T-helper 22 cell (primary cell): ENCODE data around the gene MS4A6E.
"Not testable (repeated sequence)": the region's sequence is repeated elsewhere in the genome, so short reads cannot be mapped to it uniquely, and the experiment has no call there.

Experiments
- DNase-seq: peaks from one replicate; pipeline ENCODE4 v3.0.0-alpha.2; 2020; ENCODE audit warnings: low read depth

Gene MS4A6E, protein sequence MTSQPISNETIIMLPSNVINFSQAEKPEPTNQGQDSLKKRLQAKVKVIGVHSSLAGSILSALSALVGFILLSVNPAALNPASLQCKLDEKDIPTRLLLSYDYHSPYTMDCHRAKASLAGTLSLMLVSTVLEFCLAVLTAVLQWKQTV

DNA sequence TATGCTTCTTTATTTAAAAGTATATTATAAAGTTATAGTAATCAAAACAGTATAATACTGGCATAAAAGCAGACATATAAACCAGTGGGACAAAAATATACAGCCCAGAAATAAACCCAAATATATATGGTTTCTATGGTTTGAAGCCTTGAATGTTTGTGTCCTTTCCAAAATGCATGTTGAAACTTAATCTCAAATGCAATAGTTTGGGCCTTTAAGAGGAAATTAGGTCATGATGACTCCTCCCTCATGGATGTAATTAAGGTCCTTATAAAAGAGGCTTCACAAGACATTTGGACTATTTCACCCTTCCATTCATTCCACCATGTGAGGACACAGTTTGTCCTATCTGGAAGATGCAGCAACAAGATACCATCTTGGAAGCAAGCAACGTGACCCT lies at the start of gene MS4A6E:
Gene MS4A6E, plus strand, starts transcription at position 301 of the 400 bp plus-strand sequence. CDS start 7,641 bp downstream, outside the sequence.
- DNase-seq, result no peak

DNA sequence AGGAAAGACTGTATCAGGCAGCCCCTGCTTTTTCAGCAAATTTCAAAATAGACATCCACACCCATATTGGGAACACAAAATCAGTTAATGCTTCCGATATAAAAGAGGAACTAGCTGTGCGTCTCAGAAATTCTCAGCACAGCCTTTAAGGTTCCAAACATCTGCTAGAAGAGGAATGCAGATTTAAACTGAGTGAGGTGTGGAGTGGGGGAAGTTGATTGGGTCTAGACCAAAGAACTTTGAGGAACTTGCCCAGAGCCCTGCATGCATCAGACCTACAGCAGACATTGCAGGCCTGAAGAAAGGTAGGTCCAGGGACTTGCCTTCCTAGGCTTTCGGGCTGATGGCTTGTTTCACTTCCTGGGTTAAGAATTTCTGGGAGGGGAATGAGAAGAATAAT lies 46.6 kb upstream of the MS4A6E start, which contains the start of gene MS4A4A:
Gene MS4A4A, plus strand, starts transcription at position 255 of the 400 bp plus-strand sequence. Its CDS starts 10 bp downstream, at position 265.
- DNase-seq, result no peak

DNA sequence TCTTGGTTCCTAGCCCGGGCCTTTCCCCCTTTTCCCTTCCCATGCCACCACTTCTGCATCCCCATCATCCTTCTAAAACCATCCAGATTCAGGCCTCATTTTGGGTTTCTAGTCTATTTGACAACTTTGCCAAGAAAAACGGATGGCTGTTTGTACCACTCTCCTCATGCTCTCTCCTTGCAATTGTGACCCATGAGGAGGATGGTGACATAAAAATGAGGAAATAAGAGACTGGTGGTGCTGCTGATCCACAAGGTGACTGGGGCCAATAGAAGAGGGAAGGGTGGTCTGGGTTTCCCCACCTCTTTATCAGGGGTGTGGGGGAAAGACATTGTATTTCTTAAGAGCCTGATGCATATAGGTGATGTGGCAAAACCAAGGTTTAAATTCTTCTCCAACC lies 45.6 kb upstream of the MS4A6E start:
- no peak for DNase-seq

DNA sequence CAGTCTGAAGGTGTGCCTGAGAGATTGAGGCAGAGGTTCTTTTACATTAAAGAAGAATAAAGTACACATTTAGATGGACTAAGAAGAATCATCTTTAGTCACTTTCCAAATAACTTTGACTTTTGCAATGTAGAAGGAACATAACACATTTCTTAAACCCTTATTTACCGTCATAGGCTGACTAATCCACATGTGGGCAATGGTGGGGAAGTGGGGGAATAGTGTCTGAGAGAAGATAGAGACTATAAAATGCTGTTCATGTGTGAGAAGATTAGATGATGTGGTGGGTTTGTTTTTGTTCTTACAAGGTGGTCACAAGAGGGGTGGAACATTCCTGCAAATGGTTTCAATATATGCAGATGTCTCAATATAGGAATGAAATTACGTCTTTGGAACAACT lies 44.8 kb upstream of the MS4A6E start:
- no peak for DNase-seq

DNA sequence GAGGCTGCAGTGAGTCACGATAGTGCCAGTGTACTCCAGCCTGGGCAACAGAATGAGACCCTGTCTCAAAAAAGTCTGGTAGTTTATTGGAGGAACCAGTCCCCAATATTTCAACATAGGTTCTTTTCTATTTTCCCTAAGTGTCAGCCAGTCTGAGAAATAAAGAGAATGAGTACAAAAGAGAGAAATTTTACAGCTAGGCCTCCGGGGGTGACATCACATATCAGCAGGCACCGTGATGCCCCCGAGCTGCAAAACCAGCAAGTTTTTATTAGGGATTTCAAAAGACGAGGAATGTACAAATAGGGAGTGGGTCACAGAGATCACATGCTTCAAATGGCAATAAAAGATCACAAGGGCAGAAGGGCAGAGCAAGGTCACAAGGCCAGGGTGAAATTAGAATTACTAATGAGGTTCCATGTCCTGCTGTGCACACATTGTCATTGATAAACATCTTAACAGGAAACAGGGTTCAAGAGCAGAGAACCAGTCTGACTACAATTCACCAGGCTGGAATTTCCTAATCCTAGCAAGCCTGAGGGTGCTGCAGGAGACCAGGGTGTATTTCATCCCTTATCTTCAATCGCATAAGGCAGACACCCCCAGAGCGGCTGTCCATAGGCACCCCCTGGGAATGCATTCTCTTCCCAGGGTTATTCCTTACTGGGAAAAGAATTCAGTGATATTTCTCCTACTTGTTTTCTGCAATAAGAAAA lies 41.5 kb upstream of the MS4A6E start:
- not testable (repeated sequence) for DNase-seq

DNA sequence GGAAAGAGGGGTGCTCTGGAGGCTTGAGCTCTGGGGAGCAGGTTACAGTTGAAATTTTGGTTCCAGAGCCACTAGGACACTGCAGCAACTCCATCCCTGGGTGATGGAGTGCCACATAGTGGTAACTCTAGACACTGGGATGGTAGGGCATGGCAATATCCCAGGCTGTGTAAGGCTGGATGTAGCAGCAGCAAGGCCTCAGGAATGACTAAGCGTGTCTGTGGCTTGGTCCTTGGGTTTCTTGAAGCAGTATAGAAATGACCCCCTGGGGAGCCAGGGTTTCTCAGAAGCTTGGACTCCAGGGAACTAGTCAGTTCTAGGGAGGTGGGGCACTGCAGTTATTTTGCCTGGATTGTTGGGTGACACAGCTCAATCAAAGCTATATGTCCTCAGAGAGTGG lies 38.5 kb upstream of the MS4A6E start:
- DNase-seq, result no peak

DNA sequence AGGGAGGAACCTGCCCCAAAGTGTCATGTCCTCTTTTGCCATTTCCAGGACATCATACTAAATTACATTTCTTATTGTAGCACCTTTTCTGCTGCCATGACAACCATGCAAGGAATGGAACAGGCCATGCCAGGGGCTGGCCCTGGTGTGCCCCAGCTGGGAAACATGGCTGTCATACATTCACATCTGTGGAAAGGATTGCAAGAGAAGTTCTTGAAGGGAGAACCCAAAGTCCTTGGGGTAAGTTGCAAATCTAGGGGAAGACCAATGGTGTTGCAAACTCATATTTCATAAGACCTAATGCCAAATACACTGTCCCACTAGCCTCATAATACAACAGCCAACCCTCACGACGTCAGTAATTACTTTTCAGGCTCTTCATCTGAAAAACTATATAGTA lies 34.9 kb upstream of the MS4A6E start:
- DNase-seq, result no peak

DNA sequence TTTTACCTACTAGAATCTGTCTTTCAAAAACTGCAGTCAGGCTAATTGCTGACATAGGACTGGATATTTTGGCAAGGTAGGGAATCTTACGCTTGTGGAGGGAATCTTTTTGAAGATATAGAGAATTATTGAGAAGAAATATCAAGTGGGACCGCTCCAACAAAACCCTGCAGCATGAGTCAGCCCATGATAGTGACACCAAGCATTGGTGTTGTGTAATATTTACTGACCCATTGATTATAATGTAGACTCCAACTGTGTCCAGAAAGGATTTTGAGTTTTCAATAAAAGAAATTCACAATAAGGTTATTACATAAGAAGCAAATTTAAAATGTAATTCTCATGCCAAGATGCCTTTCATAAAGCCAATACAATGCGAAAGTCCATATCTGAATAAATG lies 25.9 kb upstream of the MS4A6E start:
- DNase-seq, result no peak

DNA sequence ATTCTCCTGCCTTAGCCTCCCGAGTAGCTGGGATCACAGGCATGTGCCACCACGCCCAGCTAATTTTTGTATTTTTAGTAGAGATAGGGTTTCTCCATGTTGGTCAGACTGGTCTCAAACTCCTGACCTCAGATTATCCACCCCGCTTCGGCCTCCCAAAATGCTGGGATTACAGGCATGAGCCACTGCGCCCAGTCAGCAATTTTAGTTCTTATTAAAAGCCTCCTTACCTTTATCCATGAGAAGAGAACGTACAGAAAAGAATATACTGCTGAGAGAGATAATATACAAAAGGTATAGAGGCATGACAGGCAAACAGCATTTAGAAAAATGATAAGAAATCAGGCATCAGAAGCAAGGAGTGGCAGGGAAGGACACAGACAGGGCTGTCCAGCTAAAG lies 25.2 kb upstream of the MS4A6E start:
- not testable (repeated sequence) for DNase-seq

DNA sequence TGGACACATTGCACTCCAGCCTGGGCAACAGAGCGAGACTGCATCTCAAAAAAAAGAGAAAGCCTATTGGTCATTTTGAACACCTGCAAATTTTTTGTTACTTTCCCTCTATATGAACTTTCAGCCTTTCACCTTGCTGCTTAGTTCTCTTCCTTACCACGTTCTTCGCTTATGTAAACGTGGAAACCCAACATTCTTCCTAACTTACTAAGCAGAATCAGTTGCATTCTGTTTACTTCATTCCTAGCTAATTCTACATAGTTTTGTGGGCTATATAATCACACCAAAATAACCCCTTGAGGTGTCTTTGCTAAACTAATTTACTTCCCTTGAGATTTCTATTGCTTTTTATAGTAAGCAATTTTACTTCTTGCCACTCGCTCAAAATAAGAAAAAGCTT lies 23.4 kb upstream of the MS4A6E start:
- DNase-seq, result no peak

DNA sequence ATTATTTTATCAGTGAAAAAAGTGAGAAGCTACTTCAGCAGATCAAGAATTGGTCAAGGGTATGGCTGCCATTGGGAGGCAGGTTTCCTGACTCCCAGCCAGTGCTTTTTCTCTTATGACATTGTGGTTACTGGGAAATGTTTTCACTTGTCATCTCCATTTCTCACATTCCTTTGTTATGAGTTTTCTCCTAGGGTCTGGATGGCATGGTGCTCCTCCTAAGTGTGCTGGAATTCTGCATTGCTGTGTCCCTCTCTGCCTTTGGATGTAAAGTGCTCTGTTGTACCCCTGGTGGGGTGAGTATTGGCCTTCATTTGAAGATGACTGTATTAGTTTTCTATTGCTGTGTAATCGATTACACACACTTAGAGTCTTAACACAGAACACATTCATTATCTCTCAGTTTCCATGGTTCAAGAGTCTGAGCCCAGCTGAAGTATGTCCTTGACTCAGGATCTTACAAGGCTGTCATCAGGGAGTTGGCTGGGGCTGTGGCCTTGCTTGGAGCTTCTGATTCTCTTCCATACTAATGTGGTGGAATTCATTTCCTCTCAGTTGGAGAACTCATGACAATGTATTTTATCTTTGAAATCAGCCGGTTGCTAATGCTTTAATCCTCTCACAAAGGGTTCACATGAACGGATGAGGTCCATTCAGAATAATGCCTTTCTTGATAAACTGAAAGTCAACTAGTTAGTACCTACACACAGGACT lies 21.0 kb upstream of the MS4A6E start:
- no peak for DNase-seq

DNA sequence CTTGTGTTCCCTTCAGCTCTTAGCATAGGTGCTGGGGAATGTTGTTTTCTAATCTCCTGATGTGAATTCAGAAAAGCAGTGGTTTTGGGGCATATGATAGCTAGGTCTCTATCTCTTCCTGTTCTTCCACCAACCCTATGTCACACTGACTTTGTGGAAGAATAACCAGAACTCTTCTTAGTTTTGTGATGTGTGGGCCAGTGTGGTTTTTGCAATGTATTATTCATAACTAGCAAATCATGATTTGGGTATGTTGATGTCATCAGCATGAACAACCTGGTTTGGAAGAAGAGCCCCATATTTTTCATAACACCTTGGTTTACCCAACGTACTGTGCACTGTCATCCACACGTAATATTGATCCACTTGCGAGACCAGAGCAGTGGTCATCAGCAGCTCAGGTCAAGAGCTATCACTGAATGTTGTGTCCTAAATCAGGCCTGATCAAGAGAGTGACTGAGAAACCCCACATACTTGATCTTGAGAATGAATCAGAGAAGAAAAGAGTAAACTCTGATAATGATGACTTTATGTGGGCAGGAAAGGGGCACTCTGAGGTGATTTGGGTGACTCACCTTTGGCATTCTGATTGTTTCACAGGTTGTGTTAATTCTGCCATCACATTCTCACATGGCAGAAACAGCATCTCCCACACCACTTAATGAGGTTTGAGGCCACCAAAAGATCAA lies 19.4 kb upstream of the MS4A6E start:
- no peak for DNase-seq

DNA sequence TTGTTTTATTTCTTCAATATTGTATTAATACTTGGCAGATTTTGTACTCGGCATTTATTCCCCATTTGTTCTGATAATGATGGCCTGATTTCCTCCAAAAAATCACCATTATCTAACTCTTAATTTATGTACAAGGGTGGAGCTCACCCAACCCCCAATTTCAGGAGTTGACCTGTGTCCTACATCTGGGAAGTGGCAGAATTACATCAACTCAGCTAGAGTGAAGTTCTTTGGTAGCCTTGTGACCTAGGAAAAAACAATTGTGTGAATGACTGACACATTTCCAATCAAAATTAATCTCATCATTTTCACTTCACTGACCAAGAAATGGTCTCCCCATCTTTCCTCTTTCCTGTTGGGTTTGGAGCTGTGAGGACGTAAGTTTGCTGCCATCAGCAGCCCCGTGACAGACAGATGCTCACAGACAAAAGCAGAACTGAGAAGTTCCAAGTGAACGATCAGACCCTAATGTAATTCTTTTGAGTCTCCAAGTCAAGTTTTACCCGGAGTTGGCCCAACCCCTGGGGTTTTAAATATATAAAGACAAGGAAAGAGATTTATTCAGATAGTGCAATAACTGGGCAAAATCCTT lies 16.6 kb upstream of the MS4A6E start:
- DNase-seq, result no peak

DNA sequence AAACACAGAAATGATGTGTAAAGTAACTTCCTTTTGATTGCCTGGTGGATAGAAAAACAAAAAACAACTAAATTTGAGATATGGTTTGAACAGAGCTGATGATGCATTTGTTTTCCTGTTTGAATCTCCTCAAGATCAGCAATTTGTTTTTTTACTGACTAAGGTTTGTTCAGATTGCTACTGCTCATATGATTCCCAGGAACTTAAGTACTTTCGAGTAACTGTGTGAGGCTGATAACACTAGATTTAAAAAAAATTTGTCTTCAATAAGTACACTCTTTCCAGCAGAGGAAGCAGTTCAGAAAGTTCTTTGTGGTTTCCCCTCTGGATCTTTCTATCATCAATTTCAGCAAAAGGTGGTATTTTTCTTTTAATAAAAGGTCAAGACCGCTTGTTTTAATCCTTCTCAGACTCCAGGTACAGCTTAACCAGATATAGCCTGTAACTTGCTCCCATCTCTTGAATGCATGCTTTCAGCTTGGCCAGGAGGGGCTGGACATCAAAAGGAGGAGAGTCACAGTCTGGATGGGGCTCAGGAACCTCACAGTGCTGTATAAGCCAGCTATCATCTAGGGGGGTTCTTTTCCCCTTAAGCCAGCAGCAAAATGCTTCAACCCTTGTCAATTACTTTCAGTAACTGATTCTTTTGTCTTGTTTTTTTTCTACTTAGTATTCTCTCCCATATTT lies 12.3 kb upstream of the MS4A6E start:
- no peak for DNase-seq

DNA sequence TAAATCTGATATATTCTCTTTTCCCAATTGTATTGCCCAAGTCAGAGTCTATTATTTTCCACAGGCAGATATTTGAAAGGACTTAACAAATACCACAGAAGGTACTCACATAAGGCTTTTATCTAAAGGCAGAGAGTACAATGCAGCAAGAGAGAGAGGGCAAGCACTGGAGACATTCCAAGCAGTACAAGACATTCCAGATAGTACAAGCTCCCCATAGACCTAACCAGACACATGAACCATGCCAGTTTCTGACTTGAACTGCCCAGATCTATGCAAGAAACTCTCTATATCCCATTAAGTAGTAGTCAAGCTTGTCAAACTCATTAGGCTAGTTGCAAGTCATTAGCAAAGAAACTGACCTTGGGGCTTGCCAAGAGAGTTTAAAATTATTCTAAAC lies 11.2 kb upstream of the MS4A6E start:
- DNase-seq, result no peak

DNA sequence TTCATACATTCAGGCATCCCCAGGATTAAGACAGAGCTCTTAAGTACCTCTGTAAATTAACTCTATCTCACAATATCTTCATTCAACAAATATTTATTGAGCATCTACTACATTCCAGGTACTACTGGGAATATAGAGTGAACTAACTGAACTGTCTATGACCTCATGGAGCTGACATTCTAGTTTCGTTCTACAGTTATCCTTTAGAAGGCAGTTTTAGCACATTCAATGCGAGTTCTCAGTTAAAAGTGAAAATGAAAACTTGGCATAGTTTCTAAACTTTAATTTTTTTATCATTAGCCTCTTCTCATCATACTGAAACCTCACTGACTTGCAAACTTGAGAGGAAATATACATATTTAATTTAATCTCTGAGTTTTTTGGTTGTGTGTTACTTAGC lies 10.7 kb upstream of the MS4A6E start:
- no peak for DNase-seq

DNA sequence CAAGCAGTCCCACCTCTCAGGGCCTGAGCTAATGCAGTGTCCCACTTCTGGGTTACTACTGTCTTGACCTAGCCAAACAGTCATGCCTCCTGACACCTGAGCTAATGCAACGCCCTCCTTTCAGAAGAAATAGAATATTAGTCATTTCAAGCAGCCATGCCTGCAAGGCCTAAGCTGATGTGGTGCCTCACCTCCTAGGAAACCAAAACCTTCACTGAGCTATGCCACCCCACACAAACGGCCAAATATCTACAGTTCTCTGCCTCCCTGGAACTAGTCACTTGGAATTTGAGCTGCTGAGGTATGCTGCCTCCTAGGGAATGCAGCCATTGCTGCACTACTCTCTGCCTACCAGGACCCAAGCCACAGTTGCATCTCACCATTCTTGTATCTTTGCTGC lies 8.3 kb upstream of the MS4A6E start:
- DNase-seq, result no peak

DNA sequence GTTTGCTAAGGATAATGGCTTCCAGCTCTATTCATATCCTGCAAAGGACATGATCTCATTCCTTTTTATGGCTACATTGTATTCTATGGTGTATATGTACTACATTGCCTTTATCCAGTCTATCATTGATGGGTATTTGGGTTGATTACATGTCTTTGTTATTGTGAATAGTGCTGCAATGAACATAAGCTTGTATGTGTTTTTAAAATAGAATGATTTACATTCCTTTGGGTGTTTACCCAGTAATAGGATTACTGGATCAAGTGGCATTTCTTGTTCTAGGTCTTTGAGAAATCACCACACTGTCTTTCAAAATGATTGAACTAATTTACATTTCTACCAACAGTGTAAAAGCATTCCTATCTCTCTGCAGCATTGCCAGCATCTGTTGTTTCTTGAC lies 6.0 kb upstream of the MS4A6E start:
- DNase-seq, result no peak

DNA sequence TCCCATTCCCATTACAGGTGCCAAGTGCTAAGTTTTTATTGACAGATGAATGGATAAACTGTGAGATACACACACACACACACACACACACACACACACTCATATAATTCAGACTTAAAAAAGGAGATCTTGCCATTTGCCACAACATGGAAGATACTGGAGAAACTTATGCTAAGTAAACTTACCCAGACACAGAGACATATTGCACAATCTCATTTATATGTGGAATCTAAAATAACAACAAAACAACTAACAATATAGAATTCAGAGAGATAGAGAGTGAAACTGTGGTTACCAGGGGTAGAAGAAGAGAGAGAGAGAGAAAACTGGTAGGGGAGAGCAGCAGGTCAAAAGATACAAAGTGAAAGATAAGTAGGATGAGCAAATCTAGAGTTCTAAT lies 1.4 kb downstream of the MS4A6E start:
- no peak for DNase-seq

DNA sequence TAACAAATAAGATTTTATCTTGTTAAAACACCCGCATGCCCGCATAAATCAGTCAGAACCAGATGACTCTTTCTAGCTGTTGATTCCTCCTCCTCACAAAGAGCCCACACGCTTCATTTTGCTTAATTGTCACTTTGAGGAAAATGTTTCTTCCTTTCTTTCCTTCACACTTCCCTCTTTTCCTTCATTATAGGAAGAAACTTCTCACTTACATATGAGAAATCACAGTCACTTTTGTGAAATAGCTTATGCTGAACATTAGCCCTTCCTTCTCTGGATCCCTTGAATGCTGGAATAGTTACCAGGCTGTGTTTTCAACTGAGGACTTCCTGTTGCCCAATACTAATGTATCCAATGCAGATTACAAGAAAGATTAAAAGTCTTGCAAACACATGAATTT lies 5.8 kb downstream of the MS4A6E start:
- DNase-seq, result no peak

DNA sequence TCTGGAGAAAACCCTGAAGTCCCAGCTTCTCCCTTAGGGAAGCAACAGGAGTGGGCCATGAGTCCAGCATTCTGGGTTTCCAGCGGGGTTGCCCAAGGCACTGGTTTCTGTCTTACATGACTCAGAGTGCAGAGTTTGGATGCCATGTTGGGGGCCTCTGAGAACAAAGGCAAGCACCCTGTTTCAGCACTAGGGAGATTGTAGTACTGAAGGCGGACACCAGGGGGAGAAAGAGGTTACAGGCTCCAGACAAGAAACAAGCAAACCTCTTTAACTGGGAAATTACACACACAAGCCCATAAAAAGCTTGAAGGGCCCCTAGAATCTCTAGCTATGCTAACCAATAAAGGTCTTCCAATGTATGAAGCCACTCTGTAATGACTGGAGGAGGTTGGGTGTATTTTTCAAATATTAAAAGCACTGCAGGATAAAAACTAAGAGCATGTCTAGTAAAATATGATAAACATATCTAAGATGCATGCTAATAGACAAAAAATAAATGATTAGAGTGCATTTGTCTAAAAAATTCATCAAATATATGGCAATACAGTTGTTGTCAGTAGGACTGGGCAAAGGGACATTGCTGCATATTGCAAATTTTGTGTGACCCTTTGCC lies 7.1 kb downstream of the MS4A6E start:
- DNase-seq, result no peak
